Measurements from ENCODE around the gene CTCFL.
A peak's percentile ranks its signal among the peaks of the same experiment; 100 is the strongest.
"Not testable (repeated sequence)": the region's sequence is repeated elsewhere in the genome, so short reads cannot be mapped to it uniquely, and the experiment has no call there.

The CTCFL gene

DNA sequence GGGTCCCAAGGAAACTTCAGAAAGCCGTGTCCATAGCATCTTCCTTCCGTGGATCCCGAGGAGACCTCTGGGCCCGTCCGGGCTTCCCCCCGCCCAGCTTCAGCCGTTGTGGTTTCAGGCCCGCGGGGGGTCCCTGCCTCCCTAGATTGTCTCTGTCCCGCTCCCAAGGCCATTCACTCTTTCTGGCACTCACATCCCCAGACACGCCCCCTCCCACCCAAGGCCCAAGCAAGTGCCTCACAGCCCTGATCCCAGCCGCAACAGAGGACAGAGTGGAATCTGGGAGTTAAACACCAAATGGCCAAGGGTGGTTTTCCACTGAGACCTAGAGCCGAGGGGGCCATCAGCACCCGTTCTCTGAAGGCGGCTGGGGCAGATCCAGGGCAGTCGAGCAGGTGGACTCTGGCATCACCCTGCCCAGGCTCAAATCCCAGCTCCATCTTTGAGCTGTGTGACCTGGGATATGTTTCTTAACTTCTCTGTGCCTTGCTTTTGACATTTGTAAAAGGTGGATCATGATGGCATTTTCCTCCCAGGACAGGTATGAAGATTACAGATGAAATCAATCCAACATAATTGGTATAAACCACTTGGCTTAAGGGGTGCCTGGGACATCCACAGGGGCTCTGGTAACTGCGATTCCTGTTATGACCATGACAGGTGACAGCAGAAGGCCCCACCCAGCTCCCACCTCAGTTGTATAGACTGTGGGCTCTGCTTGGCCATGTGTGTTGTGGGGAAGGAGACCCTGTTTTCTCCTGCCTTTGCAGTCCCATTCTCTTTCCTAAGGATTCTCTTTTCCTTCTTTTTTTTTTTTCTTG, 48.1 kb downstream of the CTCFL start:
- FAIRE-seq (no peak), DNase-seq (ENCODE audit: insufficient read length, low spot score) (no peak)
- TF ChIP-seq TAF1 (IDR thresholded peaks at IDR 0.05; ENCODE audit: low read depth, low read length) = no peak
- no peak for TF ChIP-seq POLR2A (IDR thresholded peaks at IDR 0.05; ENCODE audit: low read depth, low read length)
- no peak for TF ChIP-seq POU2F2 (IDR thresholded peaks at IDR 0.05; ENCODE audit: low read depth, low read length)
- no peak for TF ChIP-seq SPI1 (IDR thresholded peaks at IDR 0.05; ENCODE audit: low read depth, low read length)
- TF ChIP-seq PAX5 (IDR thresholded peaks at IDR 0.05; ENCODE audit: insufficient read depth, low read length, severe bottlenecking) = no peak
- TF ChIP-seq POLR2AphosphoS5 (IDR thresholded peaks at IDR 0.05; ENCODE audit: low read depth, low read length) = no peak

- no peak for DNase-seq (ENCODE audit: insufficient read length, low spot score)
- TF ChIP-seq SPI1 (IDR thresholded peaks at IDR 0.05; ENCODE audit: low read depth, low read length) (peak; percentile 12; the same call in 1 of the 2 replicates), POU2F2 (IDR thresholded peaks at IDR 0.05; ENCODE audit: low read depth, low read length) (no peak)
- FAIRE-seq = peak; percentile 87
These were observed 48.8 kb downstream of the CTCFL start for GRCh38 chr20:57476084-57476526.

- FAIRE-seq (peak; percentile 77), DNase-seq (ENCODE audit: insufficient read length, low spot score) (no peak)
- TF ChIP-seq POLR2AphosphoS5 (IDR thresholded peaks at IDR 0.05; ENCODE audit: low read depth, low read length) = no peak
- TF ChIP-seq POU2F2 (IDR thresholded peaks at IDR 0.05; ENCODE audit: low read depth, low read length) = no peak
- no peak for TF ChIP-seq SPI1 (IDR thresholded peaks at IDR 0.05; ENCODE audit: low read depth, low read length)
- no peak for TF ChIP-seq PAX5 (IDR thresholded peaks at IDR 0.05; ENCODE audit: insufficient read depth, low read length, severe bottlenecking)
- TF ChIP-seq POLR2A (IDR thresholded peaks at IDR 0.05; ENCODE audit: low read depth, low read length) = no peak
- no peak for TF ChIP-seq TAF1 (IDR thresholded peaks at IDR 0.05; ENCODE audit: low read depth, low read length)
These were observed 49.4 kb downstream of the CTCFL start for GRCh38 chr20:57475388-57476083.

GRCh38 chr20:57474816-57475215, 50.1 kb downstream of the CTCFL start:
- DNase-seq (ENCODE audit: insufficient read length, low spot score) = no peak
- no peak for TF ChIP-seq TAF1 (IDR thresholded peaks at IDR 0.05; ENCODE audit: low read depth, low read length)
- TF ChIP-seq SPI1 (IDR thresholded peaks at IDR 0.05; ENCODE audit: low read depth, low read length) = no peak
- TF ChIP-seq PAX5 (IDR thresholded peaks at IDR 0.05; ENCODE audit: insufficient read depth, low read length, severe bottlenecking) = no peak
- no peak for TF ChIP-seq POU2F2 (IDR thresholded peaks at IDR 0.05; ENCODE audit: low read depth, low read length)
- peak; percentile 70 for FAIRE-seq

DNA sequence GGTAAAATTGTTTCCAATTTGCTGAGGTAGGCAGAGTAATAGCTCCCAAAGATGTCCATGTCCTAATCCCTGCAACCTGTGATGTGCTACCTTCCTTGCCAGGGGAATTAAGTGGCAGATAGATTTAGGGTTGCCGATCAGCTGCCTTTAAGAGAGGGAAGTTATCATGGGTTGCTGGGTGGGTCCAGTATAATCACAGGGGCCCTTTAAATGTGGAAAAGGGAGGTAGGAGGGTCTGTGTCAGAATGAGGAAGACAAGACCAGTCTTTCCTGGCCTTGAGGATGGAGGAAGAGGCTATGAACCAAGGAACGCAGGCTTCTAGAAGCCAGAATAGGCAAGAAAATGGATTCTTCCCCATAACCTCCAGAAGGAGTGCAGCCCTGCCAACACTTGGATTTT, 50.7 kb downstream of the CTCFL start:
- TF ChIP-seq TAF1 (IDR thresholded peaks at IDR 0.05; ENCODE audit: low read depth, low read length) (no peak), POU2F2 (IDR thresholded peaks at IDR 0.05; ENCODE audit: low read depth, low read length) (no peak), SPI1 (IDR thresholded peaks at IDR 0.05; ENCODE audit: low read depth, low read length) (no peak), POLR2AphosphoS5 (IDR thresholded peaks at IDR 0.05; ENCODE audit: low read depth, low read length) (no peak), POLR2A (IDR thresholded peaks at IDR 0.05; ENCODE audit: low read depth, low read length) (no peak), PAX5 (IDR thresholded peaks at IDR 0.05; ENCODE audit: insufficient read depth, low read length, severe bottlenecking) (no peak)
- no peak for FAIRE-seq
- no peak for DNase-seq (ENCODE audit: insufficient read length, low spot score)

DNA sequence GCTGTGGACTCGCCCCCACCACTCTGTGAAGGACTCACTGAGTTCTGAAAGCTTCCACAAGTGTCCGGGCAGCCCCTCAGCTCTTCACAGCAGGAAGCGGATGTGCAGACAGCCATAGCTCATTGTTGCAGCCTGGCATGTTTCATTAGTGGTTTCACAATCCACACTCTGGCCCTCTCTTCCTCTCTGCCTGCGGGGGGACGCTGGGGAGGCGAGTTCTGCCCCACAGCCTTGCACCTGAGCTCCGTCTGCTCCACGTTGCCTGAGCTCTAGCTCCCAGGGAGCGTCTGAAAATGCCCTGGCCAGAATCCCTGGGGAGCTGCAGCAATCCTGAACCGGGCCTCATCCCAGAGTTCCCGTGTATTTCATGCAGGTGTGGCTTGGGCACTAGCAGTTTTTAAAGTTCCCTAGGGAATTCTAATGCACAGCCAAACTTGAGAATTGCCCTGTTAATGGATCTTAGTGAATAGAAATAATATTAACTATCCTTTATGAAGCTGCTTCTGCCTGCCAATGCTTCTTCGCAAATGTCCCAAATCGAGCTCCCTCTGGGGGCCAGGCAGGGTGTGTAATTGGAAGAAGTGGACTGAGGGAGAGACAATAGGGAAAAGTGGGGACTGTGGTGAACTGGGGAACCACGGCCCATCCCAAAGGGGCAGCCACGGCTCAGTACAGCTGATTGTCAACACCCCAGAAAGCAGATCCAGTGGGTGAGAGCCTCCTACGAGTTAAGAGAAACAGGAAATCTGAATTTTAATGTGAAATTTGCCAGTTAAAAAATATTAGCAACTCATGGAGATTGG, 51.5 kb downstream of the CTCFL start:
- DNase-seq (ENCODE audit: insufficient read length, low spot score) (peak; percentile 68), FAIRE-seq (peak; percentile 90)
- TF ChIP-seq POU2F2 (IDR thresholded peaks at IDR 0.05; ENCODE audit: low read depth, low read length) = peak; percentile 64; the same call in 1 of the 2 replicates
- TF ChIP-seq PAX5 (IDR thresholded peaks at IDR 0.05; ENCODE audit: insufficient read depth, low read length, severe bottlenecking) = no peak
- TF ChIP-seq TAF1 (IDR thresholded peaks at IDR 0.05; ENCODE audit: low read depth, low read length) = peak; percentile 23; the same call in 1 of the 2 replicates
- peak; percentile 41; the same call in 1 of the 2 replicates for TF ChIP-seq POLR2A (IDR thresholded peaks at IDR 0.05; ENCODE audit: low read depth, low read length)
- peak; percentile 75 for TF ChIP-seq SPI1 (IDR thresholded peaks at IDR 0.05; ENCODE audit: low read depth, low read length)
- TF ChIP-seq POLR2AphosphoS5 (IDR thresholded peaks at IDR 0.05; ENCODE audit: low read depth, low read length) = peak; percentile 44; the same call in 1 of the 2 replicates

DNA sequence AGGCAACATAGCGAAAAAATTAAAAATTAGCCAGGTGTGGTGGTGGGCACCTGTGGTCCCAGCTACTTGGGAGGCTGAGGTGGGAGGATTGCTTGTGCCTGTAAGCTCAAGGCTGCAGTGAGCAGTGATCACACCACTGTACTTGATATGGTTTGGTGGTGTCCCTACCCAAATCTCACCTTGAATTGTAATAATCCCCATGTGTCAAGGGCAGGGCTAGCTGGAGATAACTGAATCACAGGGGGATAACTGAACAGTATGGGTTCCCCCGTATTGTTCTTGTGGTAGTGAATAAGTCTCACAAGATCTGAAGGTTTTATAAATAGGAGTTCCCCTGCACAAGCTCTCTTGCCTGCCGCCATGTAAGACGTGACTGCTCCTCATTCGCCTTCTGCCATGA, 52.5 kb downstream of the CTCFL start:
- not testable (repeated sequence) for DNase-seq (ENCODE audit: insufficient read length, low spot score)
- FAIRE-seq = peak; percentile 9

GRCh38 chr20:57471496-57472372, 53.2 kb downstream of the CTCFL start:
- FAIRE-seq = no peak
- no peak for DNase-seq (ENCODE audit: insufficient read length, low spot score)

More at GRCh38 chr20:57471496-57472372, 53.2 kb downstream of the CTCFL start:
- TF ChIP-seq TAF1 (IDR thresholded peaks at IDR 0.05; ENCODE audit: low read depth, low read length) (no peak), SPI1 (IDR thresholded peaks at IDR 0.05; ENCODE audit: low read depth, low read length) (no peak), POLR2AphosphoS5 (IDR thresholded peaks at IDR 0.05; ENCODE audit: low read depth, low read length) (no peak), POU2F2 (IDR thresholded peaks at IDR 0.05; ENCODE audit: low read depth, low read length) (no peak), PAX5 (IDR thresholded peaks at IDR 0.05; ENCODE audit: insufficient read depth, low read length, severe bottlenecking) (no peak), POLR2A (IDR thresholded peaks at IDR 0.05; ENCODE audit: low read depth, low read length) (no peak)

Measured in GM12891 (cell line).